ENCODE data around the gene S100A6.

The S100A6 gene

DNA sequence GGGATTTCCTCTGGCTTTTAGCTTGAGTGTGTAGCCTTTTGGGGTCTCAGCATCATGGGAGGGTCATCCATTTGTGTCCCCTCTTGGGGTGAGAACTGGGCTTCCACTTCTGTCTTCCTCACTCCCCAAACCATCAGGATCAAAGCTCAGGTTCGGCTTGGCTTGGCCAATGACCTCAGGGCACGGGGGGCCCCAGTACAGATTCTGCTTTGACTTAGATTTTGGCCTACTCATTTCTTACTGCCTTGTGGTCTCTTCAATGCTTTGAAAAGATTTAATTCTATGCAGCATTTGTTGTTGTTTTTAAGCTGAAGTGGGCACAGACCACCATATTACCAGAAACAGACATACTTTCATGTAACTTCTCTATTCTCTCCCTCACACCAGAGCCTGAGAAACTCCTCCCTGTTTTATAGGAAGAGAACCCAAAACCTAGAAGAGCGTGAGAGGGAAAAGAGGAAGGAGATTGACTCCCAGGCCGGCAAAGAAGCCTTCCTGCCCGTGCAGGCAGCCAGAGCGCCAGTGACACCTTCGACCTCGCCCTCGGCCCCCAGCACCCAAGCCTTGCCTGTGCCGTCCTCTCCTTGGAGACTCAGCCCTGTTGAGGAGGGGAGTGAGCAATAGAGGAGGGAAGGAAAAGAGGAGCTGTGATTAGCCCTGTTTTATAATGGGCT is 15.2 kb upstream of the S100A6 start:
- Histone ChIP-seq H3K4me1 (ENCODE audit: control insufficient read depth, insufficient read depth, low read length, poor library complexity, severe bottlenecking) (peaks cover 65% of the 10 kb centered on the region), H3K36me3 (ENCODE audit: control insufficient read depth, insufficient read depth, low read length) (no peaks in the 10 kb centered on the region), H3K9me3 (ENCODE audit: control insufficient read depth, low read length) (no peaks in the 10 kb centered on the region), H3K4me3 (ENCODE audit: extremely low read depth, insufficient read depth, low read length, poor library complexity, severe bottlenecking) (no peak overlapping the region), H3K27ac (ENCODE audit: low read depth, low read length, severe bottlenecking) (no peak overlapping the region)
- WGBS, 2 experiments (ENCODE audit: insufficient coverage in 2 of 2) = 91 to 98% methylated on average over 8 to 10 of the region's 10 CpGs

DNA sequence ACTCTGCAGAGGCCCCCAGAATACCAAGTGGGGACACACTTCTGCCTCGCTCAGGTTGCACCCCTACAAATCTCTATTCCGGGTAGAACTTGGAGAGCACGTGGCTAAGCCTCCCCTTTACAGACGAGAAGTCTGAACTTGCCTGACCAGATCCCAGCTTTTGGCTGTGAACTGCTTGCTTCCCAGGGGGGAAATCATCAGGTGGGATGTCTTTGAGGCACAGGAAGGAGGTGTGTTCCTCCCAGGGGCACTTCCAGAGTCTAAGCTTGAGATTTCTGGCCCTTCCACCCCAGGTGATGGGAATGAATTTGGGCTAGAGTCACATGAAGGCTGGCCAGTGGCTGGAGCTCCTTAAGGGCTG is 14.6 kb upstream of the S100A6 start:
- Histone ChIP-seq H3K9me3 (ENCODE audit: control insufficient read depth, low read length) (no peaks in the 10 kb centered on the region), H3K4me3 (ENCODE audit: extremely low read depth, insufficient read depth, low read length, poor library complexity, severe bottlenecking) (no peak overlapping the region), H3K4me1 (ENCODE audit: control insufficient read depth, insufficient read depth, low read length, poor library complexity, severe bottlenecking) (peaks cover 71% of the 10 kb centered on the region), H3K36me3 (ENCODE audit: control insufficient read depth, insufficient read depth, low read length) (no peaks in the 10 kb centered on the region), H3K27ac (ENCODE audit: low read depth, low read length, severe bottlenecking) (no peak overlapping the region)
- WGBS, 2 experiments (ENCODE audit: insufficient coverage in 2 of 2) = 95 to 100% methylated on average over 3 to 4 of the region's 4 CpGs

DNA sequence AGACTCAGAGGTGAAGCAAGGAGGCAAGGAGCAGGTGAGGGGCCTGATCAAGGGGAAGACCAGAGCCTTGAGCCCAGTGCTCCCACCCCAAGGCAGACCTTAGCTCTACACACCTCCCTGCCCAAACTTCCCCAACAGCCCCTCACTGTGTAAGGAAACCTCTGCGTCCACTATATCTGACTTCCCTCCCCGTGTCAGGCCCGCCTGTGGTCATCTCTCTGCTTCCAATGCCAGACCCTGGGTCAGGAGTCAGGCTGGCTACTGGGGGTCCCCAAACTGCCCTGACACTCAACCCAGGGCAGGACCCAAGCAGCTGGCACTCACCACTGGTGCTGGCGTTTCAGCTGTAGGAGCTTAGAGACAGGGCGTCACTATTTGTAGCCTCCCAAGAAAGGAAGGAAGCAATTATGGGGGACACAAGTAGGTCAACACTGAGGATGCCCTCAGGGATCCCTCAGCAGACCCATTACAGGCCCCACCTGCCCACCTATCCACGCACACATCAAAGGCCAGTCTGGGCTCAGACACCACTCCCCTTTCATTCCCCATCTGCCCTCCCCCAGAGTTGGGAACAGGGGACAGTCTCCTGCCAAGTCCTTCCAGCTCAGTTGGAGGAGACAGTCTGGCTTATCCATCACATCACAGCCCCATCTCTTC is 14.1 kb upstream of the S100A6 start:
- Histone ChIP-seq H3K4me1 (ENCODE audit: control insufficient read depth, insufficient read depth, low read length, poor library complexity, severe bottlenecking) (peaks cover 74% of the 10 kb centered on the region), H3K9me3 (ENCODE audit: control insufficient read depth, low read length) (no peaks in the 10 kb centered on the region), H3K4me3 (ENCODE audit: extremely low read depth, insufficient read depth, low read length, poor library complexity, severe bottlenecking) (no peak overlapping the region), H3K36me3 (ENCODE audit: control insufficient read depth, insufficient read depth, low read length) (no peaks in the 10 kb centered on the region), H3K27ac (ENCODE audit: low read depth, low read length, severe bottlenecking) (peak overlapping the region; percentile 75)
- WGBS, 2 experiments (ENCODE audit: insufficient coverage in 2 of 2) = 85 to 90% methylated on average over 5 to 6 of the region's 6 CpGs

DNA sequence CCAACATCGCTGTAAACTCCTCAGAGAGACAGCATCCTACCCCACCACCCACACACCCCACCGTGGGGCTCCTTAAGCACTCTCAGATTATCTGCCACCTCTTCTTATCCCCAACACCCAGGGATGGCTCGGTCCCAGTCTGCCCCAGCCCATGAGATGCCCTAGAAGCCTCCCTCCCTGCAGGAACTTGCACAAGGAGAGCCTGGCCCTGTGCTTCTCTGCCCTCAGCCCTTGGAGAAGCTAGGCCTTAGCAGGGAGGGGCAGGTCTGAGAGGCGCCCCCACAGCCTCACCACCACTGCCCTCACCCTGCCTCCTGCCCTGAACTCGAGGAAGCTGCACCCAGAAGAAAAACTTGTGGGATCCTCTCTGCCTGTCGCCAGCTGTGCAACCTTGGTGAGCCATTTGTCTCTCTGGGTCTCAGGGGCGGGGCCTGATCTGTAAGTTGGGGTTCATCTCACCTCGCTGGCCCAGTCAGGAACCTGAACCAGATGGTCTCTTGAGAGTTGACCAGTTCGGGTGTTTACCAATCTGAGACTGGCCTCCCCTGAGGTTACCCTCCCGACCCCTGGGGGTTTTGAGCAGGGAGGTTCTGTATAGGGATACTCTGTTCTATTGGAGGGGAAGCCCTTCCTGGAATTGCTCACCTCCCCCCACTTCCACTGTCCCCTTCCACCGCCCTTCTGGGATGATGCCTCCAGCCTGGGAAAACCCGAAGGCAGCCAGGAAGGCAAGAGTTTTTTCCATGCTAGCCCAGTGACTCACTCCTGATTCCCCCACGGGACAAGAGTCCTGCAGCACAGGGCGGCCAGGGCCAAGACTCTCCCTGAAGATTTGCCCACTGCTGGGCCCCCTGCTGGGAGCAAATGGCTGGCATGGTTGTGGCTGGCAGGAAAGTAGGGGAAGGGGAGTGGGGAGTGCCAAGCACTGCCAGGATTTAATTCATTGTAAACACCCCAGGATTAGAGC is 13.2 kb upstream of the S100A6 start, which contains the start of gene S100A3:
Gene S100A3 (minus strand): TSS at position 537 of the 967 bp plus-strand sequence. CDS start 773 bp downstream, outside the sequence.
- H3K4me3 ChIP-seq (ENCODE audit: extremely low read depth, insufficient read depth, low read length, poor library complexity, severe bottlenecking) = no peak within 1 kb of the TSS
- WGBS, 2 experiments (ENCODE audit: insufficient coverage in 2 of 2) = 72 to 92% methylated on average over 8 to 11 of the region's 14 CpGs
- H3K27ac ChIP-seq (ENCODE audit: low read depth, low read length, severe bottlenecking) = peak within 1 kb of the TSS; percentile 75
- H3K4me1 ChIP-seq (ENCODE audit: control insufficient read depth, insufficient read depth, low read length, poor library complexity, severe bottlenecking) = peaks cover 75% of the 10 kb centered on the region
- H3K36me3 ChIP-seq (ENCODE audit: control insufficient read depth, insufficient read depth, low read length) = no peaks in the 10 kb centered on the region
- H3K9me3 ChIP-seq (ENCODE audit: control insufficient read depth, low read length) = no peaks in the 10 kb centered on the region

DNA sequence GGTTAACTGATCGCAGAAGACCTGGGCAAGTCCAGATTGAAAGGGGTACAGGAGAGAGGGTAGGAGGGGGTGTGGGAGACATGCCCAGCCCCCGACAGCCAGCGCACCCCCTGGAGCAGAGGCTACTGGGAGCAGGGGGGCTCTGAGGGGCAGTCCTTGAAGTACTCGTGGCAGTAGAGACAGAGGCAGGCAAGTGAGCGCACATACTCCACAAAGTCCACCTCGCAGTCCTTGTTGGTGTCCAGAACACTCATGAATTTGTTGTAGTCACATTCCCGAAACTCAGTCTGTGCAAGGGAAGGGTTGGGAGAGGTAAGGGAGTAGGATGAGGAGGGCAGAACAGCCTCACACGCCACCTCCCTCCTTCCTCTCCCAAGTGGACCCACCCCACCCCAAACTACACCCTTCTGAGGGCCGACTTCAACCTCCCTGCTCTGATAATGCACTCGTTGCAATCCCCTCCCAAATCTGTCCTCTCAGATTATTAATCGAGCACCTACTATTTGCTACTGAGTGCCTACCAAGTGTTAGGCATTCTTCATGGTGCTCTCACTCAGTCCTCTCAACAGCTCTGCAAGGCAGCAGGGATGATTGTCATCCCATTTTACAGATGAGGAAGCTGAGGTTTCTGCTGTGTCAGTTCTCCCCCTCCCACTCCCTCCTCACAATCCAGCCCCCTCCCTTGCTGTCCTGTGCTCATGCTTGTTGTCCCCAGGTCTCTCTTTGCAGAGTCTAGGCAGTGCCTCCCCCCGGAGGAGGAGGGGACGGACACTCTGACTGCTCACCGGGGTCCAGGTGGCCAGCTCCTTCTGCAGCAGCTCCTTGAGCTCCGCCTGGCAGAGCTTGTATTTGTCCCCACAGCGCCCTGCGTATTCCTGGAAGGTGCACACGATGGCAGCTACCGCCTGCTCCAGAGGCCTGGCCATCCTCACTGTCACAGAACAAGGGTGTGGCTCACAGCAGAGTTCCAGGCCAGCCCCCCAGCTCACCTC is 12.1 kb upstream of the S100A6 start:
- H3K9me3 ChIP-seq (ENCODE audit: control insufficient read depth, low read length) = no peaks in the 10 kb centered on the region
- H3K4me1 ChIP-seq (ENCODE audit: control insufficient read depth, insufficient read depth, low read length, poor library complexity, severe bottlenecking) = peaks cover 75% of the 10 kb centered on the region
- H3K36me3 ChIP-seq (ENCODE audit: control insufficient read depth, insufficient read depth, low read length) = peaks cover 6% of the 10 kb centered on the region
- peak overlapping the region; percentile 75 for H3K27ac ChIP-seq (ENCODE audit: low read depth, low read length, severe bottlenecking)
- 87 to 93% methylated on average over 17 of the region's 19 CpGs for WGBS, 2 experiments (ENCODE audit: insufficient coverage in 2 of 2)
- H3K4me3 ChIP-seq (ENCODE audit: extremely low read depth, insufficient read depth, low read length, poor library complexity, severe bottlenecking) = no peak overlapping the region

DNA sequence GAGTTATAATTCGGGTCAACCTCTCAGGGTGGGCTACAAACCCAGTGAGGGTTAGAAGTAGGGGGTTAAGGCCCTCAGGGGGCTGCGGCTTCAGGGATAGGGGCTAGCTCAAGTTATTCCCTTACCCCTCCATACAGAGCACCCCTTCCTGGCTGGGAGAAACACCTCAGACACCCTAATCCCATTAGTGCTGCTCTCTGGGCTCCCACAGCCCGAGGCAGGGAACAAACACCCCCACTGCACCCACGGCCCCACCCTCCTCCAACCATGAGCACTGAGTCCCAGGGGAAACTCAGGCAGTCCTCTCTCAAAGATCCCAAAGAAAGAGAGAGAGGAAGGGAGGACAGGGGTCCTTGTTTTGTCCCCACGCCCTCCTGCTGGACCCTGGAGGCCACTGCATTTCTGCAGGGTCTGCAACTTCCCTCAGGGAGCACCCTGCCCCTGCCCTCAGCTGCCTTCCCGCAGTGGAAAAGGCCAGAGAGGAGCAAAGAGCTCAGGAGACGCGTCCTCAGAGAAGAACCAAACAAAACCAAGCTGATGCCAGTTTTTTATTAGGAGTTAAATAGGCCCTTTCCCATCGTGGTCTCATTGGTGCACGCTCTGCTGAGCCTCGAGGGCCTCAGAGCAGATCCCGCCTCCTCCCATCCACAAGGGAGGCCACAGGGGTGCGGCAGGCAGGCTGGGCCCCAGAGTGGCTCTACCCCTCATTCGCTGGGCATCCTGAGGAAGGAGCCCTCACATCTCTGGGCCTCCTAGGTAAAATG is 11.2 kb upstream of the S100A6 start:
- Histone ChIP-seq H3K4me3 (ENCODE audit: extremely low read depth, insufficient read depth, low read length, poor library complexity, severe bottlenecking) (no peak overlapping the region), H3K27ac (ENCODE audit: low read depth, low read length, severe bottlenecking) (no peak overlapping the region), H3K4me1 (ENCODE audit: control insufficient read depth, insufficient read depth, low read length, poor library complexity, severe bottlenecking) (peaks cover 81% of the 10 kb centered on the region)

DNA sequence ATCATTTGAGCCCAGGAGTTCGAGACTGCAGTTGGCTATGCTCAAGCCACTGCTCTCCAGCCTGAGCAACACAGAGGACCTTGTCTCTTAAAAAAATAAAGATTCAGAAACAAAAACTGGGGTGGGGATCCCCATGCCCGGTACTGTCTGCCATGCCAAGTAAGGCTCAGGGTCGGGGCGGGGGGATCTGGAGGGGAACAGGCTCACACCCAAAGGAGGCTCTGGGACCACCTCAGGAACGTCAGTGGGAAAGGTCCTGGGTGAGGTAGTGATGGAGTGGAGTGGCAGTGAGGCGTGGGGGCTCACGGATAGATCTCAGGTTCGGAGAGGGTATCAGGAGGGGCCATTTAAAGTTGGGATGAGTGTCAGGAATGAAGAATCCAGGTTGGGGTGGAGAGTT is 10.6 kb upstream of the S100A6 start:
- no peaks in the 10 kb centered on the region for H3K9me3 ChIP-seq (ENCODE audit: control insufficient read depth, low read length)
- H3K4me3 ChIP-seq (ENCODE audit: extremely low read depth, insufficient read depth, low read length, poor library complexity, severe bottlenecking) = no peak overlapping the region
- peaks cover 10% of the 10 kb centered on the region for H3K36me3 ChIP-seq (ENCODE audit: control insufficient read depth, insufficient read depth, low read length)
- H3K27ac ChIP-seq (ENCODE audit: low read depth, low read length, severe bottlenecking) = no peak overlapping the region
- 89 to 98% methylated on average over 7 to 8 of the region's 8 CpGs for WGBS, 2 experiments (ENCODE audit: insufficient coverage in 2 of 2)
- H3K4me1 ChIP-seq (ENCODE audit: control insufficient read depth, insufficient read depth, low read length, poor library complexity, severe bottlenecking) = peaks cover 86% of the 10 kb centered on the region

More for the DNA sequence above, 11.2 kb upstream of the S100A6 start:
- 70 to 82% methylated on average over 6 to 9 of the region's 14 CpGs for WGBS, 2 experiments (ENCODE audit: insufficient coverage in 2 of 2)
- H3K36me3 ChIP-seq (ENCODE audit: control insufficient read depth, insufficient read depth, low read length) = peaks cover 9% of the 10 kb centered on the region
- no peaks in the 10 kb centered on the region for H3K9me3 ChIP-seq (ENCODE audit: control insufficient read depth, low read length)

DNA sequence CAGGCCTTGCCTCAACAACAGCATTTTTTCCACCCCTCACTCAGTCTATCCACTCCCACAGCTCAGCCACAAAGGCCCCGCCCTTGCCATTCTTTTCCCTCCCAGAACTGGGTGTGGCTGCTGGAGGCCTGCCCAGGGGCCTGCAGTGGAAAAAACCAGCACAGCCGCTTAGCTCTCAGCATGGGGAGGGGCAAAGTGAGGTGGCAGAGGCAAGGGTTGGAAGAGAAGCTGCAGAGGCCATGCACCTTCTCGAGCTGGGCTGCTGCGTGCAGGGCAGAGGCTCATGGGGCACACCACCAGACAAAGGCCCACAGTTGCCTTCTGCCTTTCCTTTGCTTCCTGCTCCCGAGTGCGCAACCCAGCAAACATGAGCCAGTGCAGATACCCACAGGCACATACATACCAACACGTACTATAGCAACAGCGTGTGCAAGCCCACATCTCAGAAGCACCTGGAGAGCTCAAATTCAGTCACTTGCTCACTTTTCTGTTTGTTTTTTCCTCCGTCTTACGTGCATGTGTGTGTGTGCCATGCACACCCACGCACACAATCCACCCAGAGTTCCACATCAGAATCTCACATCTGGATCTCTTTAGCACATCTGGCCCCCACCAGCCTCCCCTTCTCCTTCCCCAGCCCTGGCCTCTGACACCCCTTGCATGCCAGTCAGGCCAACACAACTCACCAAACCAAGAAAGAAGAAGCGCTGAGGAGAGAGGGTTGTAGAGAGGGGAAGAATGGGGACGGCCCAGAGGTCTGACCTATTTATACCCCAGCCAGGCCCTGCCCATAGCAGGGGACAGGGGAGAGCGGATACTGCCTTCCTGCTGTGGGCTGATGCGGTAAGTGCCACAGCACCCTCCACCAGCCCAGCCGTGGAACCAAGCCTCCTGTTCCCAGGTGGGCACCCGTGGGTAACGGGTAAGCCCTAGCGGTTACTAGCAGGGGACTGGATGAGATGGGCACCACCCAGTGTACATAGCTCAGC is 9.6 kb upstream of the S100A6 start, which contains the start of gene S100A4:
Gene S100A4 (minus strand): TSS at position 740 of the 989 bp plus-strand sequence. CDS start 1,012 bp downstream, outside the sequence.
- 71 to 73% methylated on average over 13 to 14 of the region's 19 CpGs for WGBS, 2 experiments (ENCODE audit: insufficient coverage in 2 of 2)

More for the DNA sequence above, 9.6 kb upstream of the S100A6 start, which contains the start of gene S100A4:
- peaks cover 86% of the 10 kb centered on the region for H3K4me1 ChIP-seq (ENCODE audit: control insufficient read depth, insufficient read depth, low read length, poor library complexity, severe bottlenecking)
- peak within 1 kb of the TSS; percentile 20 for H3K4me3 ChIP-seq (ENCODE audit: extremely low read depth, insufficient read depth, low read length, poor library complexity, severe bottlenecking)
- no peaks in the 10 kb centered on the region for H3K9me3 ChIP-seq (ENCODE audit: control insufficient read depth, low read length)
- peaks cover 10% of the 10 kb centered on the region for H3K36me3 ChIP-seq (ENCODE audit: control insufficient read depth, insufficient read depth, low read length)
- H3K27ac ChIP-seq (ENCODE audit: low read depth, low read length, severe bottlenecking) = peak within 1 kb of the TSS; percentile 79
